Chondrocyte (in vitro differentiated cells): ENCODE data around the gene NXPE1. TPM values are rescaled to one million over a fixed set of nuclear protein-coding genes. Genes with fewer than 3 reads are reported as not detected.
"Not testable (repeated sequence)": the region's sequence is repeated elsewhere in the genome, so short reads cannot be mapped to it uniquely, and the experiment has no call there.

Source experiments
- DNase-seq: peaks from one replicate; pipeline ENCODE4 v3.0.0; 2021; ENCODE audit warnings: mixed read lengths, low spot score
- H3K27ac Mint-ChIP-seq: one replicate; pipeline ENCODE4 v1.8.0; 2021; ENCODE audit warnings: mild to moderate bottlenecking, moderate library complexity, mixed read lengths; ENCODE audit not compliant: unreplicated experiment
- H3K27me3 Mint-ChIP-seq: 2 replicates; pipeline ENCODE4 v1.8.0; 2021; ENCODE audit warnings: low read depth, mixed read lengths
- H3K36me3 Mint-ChIP-seq: 2 replicates; pipeline ENCODE4 v1.8.0; 2021; ENCODE audit warnings: low read depth, mixed read lengths
- H3K4me1 Mint-ChIP-seq: 2 replicates; pipeline ENCODE4 v1.8.0; 2021; ENCODE audit warnings: low read depth, mild to moderate bottlenecking, mixed read lengths
- H3K4me3 Mint-ChIP-seq: one replicate; pipeline ENCODE4 v1.8.0; 2021; ENCODE audit warnings: mild to moderate bottlenecking, moderate library complexity, mixed read lengths; ENCODE audit not compliant: unreplicated experiment
- H3K9me3 Mint-ChIP-seq: 2 replicates; pipeline ENCODE4 v1.8.0; 2021; ENCODE audit warnings: low read depth, mixed read lengths
- CTCF ChIP-seq: fragments of 200-600 bp; sonication (generic); IDR thresholded peaks from 2 replicates; pipeline ENCODE4 v1.5.0; 2021; ENCODE audit warnings: antibody characterized with exemption, mild to moderate bottlenecking, moderate library complexity
- long read RNA-seq: library from polyadenylated mRNA; stranded (forward); transcript quantifications from one replicate; pipeline ENCODE4 v2.0.0, GENCODE V29; 2021
- total RNA-seq: library from RNA; stranded (reverse); gene quantifications from 3 replicates; pipeline ENCODE4 v1.2.1, GENCODE V29; 2021

Gene NXPE1
- not detected in 3 replicates for total RNA-seq
- long read RNA-seq: 0 reads

- Mint-ChIP-seq H3K36me3 (peaks cover 19% of the 10 kb centered on the region), H3K9me3 (peaks cover 12% of the 10 kb centered on the region), H3K4me3 (no peak within 1 kb of the TSS), H3K4me1 (no peaks in the 10 kb centered on the region), H3K27me3 (no peaks in the 10 kb centered on the region), H3K27ac (no peak within 1 kb of the TSS)
- TF ChIP-seq CTCF: no peak
- DNase-seq: no peak
Measured at GRCh38 chr11:114559425-114560310, at the start of gene NXPE1. TSS of gene NXPE1 (minus strand) at chr11:114559881. CDS start at chr11:114551201, 8,680 bp downstream.

DNA sequence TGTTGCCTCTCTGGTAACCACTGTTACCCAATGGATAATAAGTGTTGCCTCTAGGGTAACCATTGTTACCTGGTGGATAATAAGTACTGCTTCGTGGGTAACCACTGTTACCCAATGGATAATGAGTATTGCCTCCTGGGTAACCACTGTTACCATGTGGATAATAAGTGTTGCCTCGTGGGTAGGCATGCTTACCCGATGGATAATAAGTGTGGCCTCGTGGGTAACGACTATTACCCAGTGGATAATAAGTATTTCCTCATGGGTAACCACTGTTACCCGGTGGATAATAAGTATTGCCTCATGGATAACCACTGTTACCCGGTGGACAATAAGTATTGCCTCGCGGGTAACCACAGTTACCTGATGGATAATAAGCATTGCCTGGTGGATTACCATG is 49.7 kb upstream of the NXPE1 start:
- H3K27ac Mint-ChIP-seq: no peak overlapping the region
- H3K27me3 Mint-ChIP-seq: no peaks in the 10 kb centered on the region
- H3K4me3 Mint-ChIP-seq: no peak overlapping the region
- peaks cover 12% of the 10 kb centered on the region for H3K9me3 Mint-ChIP-seq
- DNase-seq: no peak
- TF ChIP-seq CTCF: no peak
- H3K36me3 Mint-ChIP-seq: no peaks in the 10 kb centered on the region
- no peaks in the 10 kb centered on the region for H3K4me1 Mint-ChIP-seq

GRCh38 chr11:114608605-114609004 is 48.9 kb upstream of the NXPE1 start:
- DNase-seq, H3K4me3 Mint-ChIP-seq, H3K27ac Mint-ChIP-seq, H3K27me3 Mint-ChIP-seq, H3K36me3 Mint-ChIP-seq, H3K4me1 Mint-ChIP-seq: not testable (repeated sequence)
- peaks cover 12% of the 10 kb centered on the region for H3K9me3 Mint-ChIP-seq

DNA sequence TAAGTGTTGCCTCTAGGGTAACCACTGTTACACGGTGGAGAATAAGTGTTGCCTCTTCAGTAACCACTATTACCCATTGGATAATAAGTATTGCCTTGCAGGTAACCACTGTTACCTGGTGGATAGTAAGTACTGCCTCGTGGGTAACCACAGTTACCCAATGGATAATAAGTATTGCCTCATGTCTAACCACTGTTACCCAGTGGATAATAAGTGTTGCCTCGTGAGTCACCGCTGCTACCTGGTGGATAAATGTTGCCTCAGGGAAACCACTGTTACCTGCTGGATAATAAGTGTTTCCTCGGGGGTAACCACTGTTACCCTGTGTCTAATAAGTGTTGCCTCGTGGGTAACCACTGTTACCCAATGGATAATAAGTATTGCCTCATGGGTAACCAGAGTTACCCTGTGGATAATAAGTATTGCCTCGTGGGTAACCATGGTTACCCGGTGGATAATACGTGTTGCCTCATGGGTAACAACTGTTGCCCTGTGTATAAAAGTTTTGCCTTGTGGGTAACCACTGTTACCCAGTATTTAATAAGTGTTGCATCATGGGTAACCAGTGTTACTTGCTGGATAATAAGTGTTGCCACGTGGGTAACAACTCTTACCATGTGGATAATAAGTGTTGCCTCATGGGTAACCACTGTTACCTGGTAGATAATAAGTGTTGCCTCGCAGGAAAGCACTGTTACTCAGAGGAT is 48.2 kb upstream of the NXPE1 start:
- DNase-seq: no peak
- Mint-ChIP-seq H3K9me3 (peaks cover 12% of the 10 kb centered on the region), H3K27ac (no peak overlapping the region), H3K36me3 (no peaks in the 10 kb centered on the region), H3K4me1 (no peaks in the 10 kb centered on the region), H3K27me3 (no peaks in the 10 kb centered on the region), H3K4me3 (no peak overlapping the region)
- no peak for TF ChIP-seq CTCF

DNA sequence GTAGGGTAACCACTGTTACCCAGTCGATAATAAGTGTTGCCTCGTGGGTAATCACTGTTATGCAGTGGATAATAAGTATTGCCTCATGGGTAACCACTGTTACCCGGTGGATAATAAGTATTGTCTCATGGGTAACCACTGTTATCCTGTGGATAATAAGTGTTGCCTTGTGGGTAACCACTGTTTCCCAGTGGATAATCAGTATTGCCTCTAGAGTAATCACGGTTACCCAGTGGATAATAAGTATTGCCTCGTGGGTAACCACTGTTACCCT is 47.1 kb upstream of the NXPE1 start:
- not testable (repeated sequence) for H3K27ac Mint-ChIP-seq, H3K36me3 Mint-ChIP-seq

GRCh38 chr11:114606003-114606801 is 46.5 kb upstream of the NXPE1 start:
- Mint-ChIP-seq H3K36me3 (no peaks in the 10 kb centered on the region), H3K4me1 (no peaks in the 10 kb centered on the region), H3K27ac (no peak overlapping the region), H3K27me3 (no peaks in the 10 kb centered on the region), H3K4me3 (no peak overlapping the region), H3K9me3 (peaks cover 9% of the 10 kb centered on the region)
- no peak for DNase-seq
- TF ChIP-seq CTCF: peak; percentile 15

More for the DNA sequence above, 47.1 kb upstream of the NXPE1 start:
- not testable (repeated sequence) for H3K27me3 Mint-ChIP-seq, H3K4me1 Mint-ChIP-seq, H3K9me3 Mint-ChIP-seq, DNase-seq, H3K4me3 Mint-ChIP-seq
